ENCODE data around the gene CDC42BPG. TPM values are rescaled to one million over a fixed set of nuclear protein-coding genes. Genes with fewer than 3 reads are reported as not detected.
A peak's percentile ranks its signal among the peaks of the same experiment; 100 is the strongest.

The CDC42BPG gene
- total and polyA plus RNA-seq, 8 donors, result 9.7 to 23.8 (median 13.2) TPM

- WGBS, 2 donors, result 88 to 89% methylated on average over 15 of the region's 15 CpGs
These were observed 54.9 kb downstream of the CDC42BPG start for GRCh38 chr11:64789331-64790204.

DNA sequence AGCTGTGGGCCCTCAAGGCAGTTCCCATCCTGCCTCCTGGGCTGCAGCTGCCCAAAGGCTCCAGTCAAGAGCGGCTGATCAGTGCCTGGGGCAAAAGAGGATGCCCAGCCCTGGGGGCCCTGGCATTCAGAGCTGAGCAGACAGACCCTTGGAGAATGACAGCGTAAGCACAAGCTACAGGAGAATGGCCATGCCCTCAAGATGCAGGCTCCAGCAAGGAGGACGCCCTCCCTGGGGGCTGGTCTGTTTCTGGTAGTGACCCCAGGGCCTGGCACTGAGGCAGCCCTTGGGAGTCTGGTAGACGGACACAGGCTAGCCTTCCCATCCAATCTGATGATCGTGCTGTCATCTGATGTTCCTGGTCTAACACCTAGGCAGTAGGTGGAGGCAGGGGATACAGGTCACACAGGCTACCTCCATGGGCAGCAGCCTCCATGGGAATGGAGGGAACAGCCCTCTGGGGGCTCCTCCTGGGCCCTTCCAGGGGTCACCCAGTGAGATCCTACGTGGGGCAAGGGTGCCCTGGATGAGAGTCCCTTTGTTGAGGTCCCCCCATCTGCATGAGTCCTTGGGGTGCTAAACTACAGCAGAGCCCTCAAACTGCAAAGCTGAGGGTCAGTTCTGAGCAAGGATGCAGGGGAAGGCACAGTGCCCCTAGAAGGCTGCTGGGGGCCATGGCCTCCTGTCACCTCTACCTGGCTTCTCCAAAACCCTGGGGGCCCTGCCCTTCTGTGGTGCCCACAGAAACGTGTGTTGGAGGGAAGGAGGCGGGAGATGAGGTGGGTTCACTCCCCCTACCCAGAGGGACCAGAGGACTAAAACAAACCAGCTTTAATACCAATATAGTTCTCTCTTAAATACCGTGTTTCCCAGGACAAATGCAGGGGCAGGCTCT lies 55.9 kb downstream of the CDC42BPG start:
- peak in 1 of 6 donors; percentile 23 for DNase-seq
- Histone ChIP-seq H3K36me3 (no peaks in the 10 kb centered on the region), H3K4me3 (no peak overlapping the region), H3K9me3 (no peaks in the 10 kb centered on the region), H3K4me1 (no peaks in the 10 kb centered on the region), H3K27me3 (no peaks in the 10 kb centered on the region), H3K27ac (no peak overlapping the region)
- WGBS, 2 donors, result 84 to 85% methylated on average over 9 of the region's 9 CpGs
- intact Hi-C loops (cut with DNase I), result loop anchor here in 1 of 3 donors (10.0 kb wide), 1 partner anchor 106 kb away; no protein-coding TSS in a partner anchor
- FAIRE-seq, result no peak
- TF ChIP-seq CTCF (IDR thresholded peaks at IDR 0.05), result no peak
- no peak for ATAC-seq

More at GRCh38 chr11:64789331-64790204, 54.9 kb downstream of the CDC42BPG start:
- peak in 2 of 6 donors; percentile 25 to 52 for DNase-seq
- H3K4me1 ChIP-seq, result no peaks in the 10 kb centered on the region
- no peaks in the 10 kb centered on the region for H3K27me3 ChIP-seq
- intact Hi-C loops (cut with DNase I), result loop anchor here in 2 of 3 donors (10.0 kb wide), 1 partner anchor 105 kb away; no protein-coding TSS in a partner anchor
- ATAC-seq, result no peak
- H3K27ac ChIP-seq, result no peak overlapping the region
- TF ChIP-seq CTCF (IDR thresholded peaks at IDR 0.05), result no peak
- H3K36me3 ChIP-seq, result no peaks in the 10 kb centered on the region
- no peak overlapping the region for H3K4me3 ChIP-seq
- no peaks in the 10 kb centered on the region for H3K9me3 ChIP-seq
- no peak for FAIRE-seq

GRCh38 chr11:64787526-64788320 lies 56.7 kb downstream of the CDC42BPG start:
- H3K27me3 ChIP-seq, result no peaks in the 10 kb centered on the region
- no peaks in the 10 kb centered on the region for H3K9me3 ChIP-seq
- no peaks in the 10 kb centered on the region for H3K4me1 ChIP-seq
- peak; percentile 41 to 63 (median 50) for TF ChIP-seq CTCF (IDR thresholded peaks at IDR 0.05)
- DNase-seq (peak; percentile 58 to 81 (median 67)), ATAC-seq (peak; percentile 74 to 93 (median 86)), FAIRE-seq (no peak)
- no peak overlapping the region for H3K4me3 ChIP-seq
- intact Hi-C loops (cut with DNase I), result loop anchor here in 1 of 3 donors (10.0 kb wide), 1 partner anchor 107 kb away; no protein-coding TSS in a partner anchor
- no peaks in the 10 kb centered on the region for H3K36me3 ChIP-seq
- 40 to 42% methylated on average over 15 of the region's 15 CpGs for WGBS, 2 donors
- no peak overlapping the region for H3K27ac ChIP-seq

GRCh38 chr11:64786308-64786707 lies 58.1 kb downstream of the CDC42BPG start:
- H3K4me3 ChIP-seq, result no peak overlapping the region
- no peak for TF ChIP-seq CTCF (IDR thresholded peaks at IDR 0.05)
- WGBS, 2 donors, result 85 to 88% methylated on average over 10 of the region's 10 CpGs
- H3K4me1 ChIP-seq, result no peaks in the 10 kb centered on the region
- peak in 2 of 6 donors; percentile 15 to 44 for DNase-seq
- no peak for ATAC-seq
- H3K27me3 ChIP-seq, result no peaks in the 10 kb centered on the region
- H3K36me3 ChIP-seq, result no peaks in the 10 kb centered on the region
- no peak for FAIRE-seq
- intact Hi-C loops (cut with DNase I), result loop anchor here in 1 of 3 donors (10.0 kb wide), 1 partner anchor 108 kb away; no protein-coding TSS in a partner anchor
- no peaks in the 10 kb centered on the region for H3K9me3 ChIP-seq
- H3K27ac ChIP-seq, result no peak overlapping the region
